ENCODE results near the gene FAN1.

Gene FAN1

DNA sequence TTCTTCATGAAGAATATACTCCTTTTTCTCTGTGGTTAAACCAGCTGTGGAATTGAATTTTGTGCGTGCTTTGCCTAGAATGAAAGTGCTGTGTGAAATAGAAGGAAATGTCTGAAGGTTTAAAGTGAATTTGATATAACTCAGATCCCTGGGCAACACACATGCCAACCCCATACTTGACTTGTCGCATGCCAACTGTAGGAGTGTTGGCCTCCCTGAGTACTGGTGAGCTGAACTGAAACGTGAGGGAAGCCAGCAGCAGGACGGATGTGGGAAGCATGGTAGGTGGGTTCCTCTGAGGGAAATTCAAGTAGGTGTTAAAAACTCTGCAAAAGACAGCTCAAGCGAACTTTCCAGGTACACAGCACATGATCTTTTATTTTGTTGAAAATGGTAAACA, 14.7 kb downstream of the FAN1 start:
- no peak for DNase-seq (ENCODE audit: low read depth)
- TF ChIP-seq, protein P1, sequence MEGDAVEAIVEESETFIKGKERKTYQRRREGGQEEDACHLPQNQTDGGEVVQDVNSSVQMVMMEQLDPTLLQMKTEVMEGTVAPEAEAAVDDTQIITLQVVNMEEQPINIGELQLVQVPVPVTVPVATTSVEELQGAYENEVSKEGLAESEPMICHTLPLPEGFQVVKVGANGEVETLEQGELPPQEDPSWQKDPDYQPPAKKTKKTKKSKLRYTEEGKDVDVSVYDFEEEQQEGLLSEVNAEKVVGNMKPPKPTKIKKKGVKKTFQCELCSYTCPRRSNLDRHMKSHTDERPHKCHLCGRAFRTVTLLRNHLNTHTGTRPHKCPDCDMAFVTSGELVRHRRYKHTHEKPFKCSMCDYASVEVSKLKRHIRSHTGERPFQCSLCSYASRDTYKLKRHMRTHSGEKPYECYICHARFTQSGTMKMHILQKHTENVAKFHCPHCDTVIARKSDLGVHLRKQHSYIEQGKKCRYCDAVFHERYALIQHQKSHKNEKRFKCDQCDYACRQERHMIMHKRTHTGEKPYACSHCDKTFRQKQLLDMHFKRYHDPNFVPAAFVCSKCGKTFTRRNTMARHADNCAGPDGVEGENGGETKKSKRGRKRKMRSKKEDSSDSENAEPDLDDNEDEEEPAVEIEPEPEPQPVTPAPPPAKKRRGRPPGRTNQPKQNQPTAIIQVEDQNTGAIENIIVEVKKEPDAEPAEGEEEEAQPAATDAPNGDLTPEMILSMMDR (conservative IDR thresholded peaks at IDR 0.05; ENCODE audit: low read depth, low read length) = no peak
- H3K4me3 ChIP-seq (ENCODE audit: low read depth, low read length) = no peak overlapping the region

DNA sequence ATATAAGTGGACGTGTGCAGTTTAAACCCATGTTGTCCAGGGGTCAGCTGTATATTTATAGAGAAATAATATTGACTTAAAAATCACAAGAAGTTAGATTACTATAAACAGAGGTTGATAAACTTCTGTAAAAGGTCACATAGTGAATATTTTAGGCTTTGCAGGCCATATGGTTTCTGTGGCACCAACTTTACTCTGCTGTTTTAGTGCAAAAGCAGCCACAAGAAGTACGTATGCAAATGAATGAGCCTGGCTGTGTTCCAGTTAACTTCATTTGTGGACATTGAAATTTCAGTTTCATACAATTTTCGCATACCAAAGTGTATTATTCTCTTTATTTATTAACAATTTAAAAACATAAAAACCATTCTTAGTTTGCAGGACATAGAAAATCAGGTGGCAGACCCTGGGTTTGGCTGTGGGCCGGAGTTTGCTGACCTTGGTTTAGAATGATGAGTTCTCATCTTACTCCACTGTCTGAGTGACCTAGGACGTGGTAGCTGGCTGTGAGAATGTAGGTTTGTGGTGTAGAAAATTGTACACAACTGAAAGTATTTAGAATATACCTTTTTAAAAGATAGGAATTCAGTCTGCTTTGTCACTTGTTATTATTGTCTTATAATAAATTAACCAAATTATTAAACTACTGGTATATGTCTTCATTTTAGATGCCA, 16.3 kb downstream of the FAN1 start:
- DNase-seq (ENCODE audit: low read depth) = no peak
- H3K4me3 ChIP-seq (ENCODE audit: low read depth, low read length) = no peak overlapping the region
- TF ChIP-seq, protein P1 (conservative IDR thresholded peaks at IDR 0.05; ENCODE audit: low read depth, low read length) = no peak

DNA sequence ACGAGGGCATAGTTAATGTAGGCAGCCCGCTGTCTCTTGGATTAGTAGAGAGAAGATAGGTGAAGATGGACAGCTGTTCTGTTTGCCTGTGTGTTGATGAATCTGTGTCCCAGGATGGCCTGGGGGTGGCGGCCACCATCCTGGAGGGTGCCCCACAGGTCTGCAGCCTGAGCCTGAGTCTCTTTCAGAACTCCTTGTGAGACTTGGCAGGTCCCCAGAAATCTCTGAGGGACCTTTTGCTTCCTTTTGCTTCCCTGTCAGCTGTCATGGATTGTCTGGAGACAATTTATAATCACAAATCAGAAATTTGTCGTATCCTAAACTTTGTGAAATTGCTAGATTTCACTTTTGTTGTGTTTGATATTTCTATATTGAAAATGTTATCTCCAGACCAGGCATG, 17.4 kb downstream of the FAN1 start:
- TF ChIP-seq, protein P1 (conservative IDR thresholded peaks at IDR 0.05; ENCODE audit: low read depth, low read length) = no peak
- H3K4me3 ChIP-seq (ENCODE audit: low read depth, low read length) = no peak overlapping the region
- DNase-seq (ENCODE audit: low read depth) = no peak

DNA sequence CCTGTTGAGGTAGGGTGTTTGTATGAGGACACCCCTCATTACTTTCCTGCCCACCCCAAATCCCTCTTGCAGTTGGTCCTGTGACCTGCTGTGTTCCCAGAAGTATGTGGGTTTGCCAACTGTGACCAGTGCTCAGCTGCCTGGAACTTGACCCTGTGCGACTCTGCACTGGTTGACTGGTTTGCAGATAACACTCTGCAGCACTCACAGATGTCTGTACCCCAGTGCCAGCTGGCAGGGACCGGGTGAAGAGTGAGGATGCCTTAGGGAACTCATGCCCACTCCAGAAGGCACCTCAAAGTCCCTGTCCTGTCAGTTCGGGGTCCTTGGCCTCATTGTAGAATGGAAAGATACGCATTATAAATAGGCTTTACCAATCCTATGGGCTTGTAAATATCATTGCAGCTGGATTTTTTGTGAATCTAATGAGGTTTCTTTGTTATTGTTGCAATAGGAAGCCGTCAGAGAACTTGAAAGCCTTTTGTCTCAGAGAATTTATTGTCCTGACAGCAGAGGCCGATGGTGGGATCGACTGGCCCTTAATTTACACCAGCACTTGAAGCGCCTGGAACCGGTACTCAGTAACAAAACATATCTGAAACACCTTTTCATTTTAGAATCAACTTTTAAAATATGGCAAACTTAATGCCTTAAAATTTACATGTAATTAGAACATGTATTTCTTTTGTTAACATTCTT, 18.2 kb downstream of the FAN1 start:
- TF ChIP-seq, protein P1 (conservative IDR thresholded peaks at IDR 0.05; ENCODE audit: low read depth, low read length) = no peak
- H3K4me3 ChIP-seq (ENCODE audit: low read depth, low read length) = no peak overlapping the region
- no peak for DNase-seq (ENCODE audit: low read depth)

DNA sequence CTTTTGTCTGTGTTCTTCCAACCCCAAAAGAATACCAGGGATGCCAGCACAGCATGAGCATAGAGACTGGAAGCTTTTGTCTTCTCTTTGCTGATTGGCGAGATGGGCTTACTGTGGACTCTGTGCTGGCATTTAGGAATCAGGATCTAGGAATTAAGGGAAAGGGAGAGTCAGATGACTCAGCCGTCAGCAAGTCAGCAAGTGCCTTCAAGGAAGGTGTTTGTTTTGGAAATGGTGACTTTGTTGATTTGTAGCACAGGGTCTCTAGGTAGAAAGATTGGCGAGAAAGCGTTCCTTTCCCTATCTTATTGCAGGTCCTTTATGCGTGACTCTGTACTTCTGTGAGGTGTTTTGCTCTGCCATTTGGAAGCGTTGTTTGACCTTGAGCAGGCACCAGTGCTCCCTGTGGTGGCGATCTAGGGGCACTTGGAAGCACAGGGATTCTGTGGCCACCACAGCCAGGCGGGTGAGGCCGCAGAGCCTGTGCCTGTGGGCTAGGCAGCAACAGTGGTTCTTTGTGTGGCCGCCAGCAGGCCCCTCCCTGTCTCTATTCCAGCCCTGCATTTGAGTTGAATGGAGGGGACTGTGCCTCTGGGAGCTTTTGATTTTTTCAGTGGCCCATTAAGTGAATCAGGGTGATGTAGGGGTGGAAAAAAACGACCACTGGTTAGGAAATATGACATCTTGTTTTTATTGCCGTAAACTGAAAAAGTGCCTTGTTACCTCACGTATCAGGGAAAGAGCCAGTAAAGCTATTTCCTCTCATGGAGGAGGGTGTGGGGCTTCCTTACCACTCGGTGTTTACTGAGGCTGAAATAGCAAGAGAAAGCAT, 19.0 kb downstream of the FAN1 start:
- DNase-seq (ENCODE audit: low read depth) = peak; percentile 66
- H3K4me3 ChIP-seq (ENCODE audit: low read depth, low read length) = no peak overlapping the region
- TF ChIP-seq, protein P1 (conservative IDR thresholded peaks at IDR 0.05; ENCODE audit: low read depth, low read length) = no peak

DNA sequence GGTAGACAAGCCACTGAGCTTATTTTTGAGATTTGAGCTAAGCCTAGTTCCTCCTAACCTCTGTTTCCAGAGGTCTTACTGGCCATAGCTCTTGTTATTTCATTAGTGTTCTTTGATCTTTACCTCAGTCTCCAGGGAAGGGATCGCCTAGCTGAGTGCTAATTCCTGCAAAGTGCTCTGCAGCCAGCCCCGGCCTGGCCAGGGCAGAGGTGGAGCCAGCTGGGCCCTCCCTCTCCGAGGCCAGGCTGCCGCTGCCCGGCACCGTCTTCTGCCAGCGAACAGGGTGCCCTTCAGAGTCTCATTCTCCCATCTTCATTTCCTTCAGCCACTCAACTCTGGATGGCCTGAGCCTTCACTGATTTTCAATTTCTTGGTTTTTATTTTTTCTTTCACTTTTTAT, 19.7 kb downstream of the FAN1 start:
- no peak for DNase-seq (ENCODE audit: low read depth)
- no peak overlapping the region for H3K4me3 ChIP-seq (ENCODE audit: low read depth, low read length)
- TF ChIP-seq, protein P1 (conservative IDR thresholded peaks at IDR 0.05; ENCODE audit: low read depth, low read length) = no peak

Measured in choroid plexus epithelial cell (primary cell).